ENCODE results near the gene FLVCR2. TPM values are rescaled to one million over a fixed set of nuclear protein-coding genes. Genes with fewer than 3 reads are reported as not detected.

FLVCR2 gene
- polyA plus RNA-seq, 1 experiment: 3.4 TPM

- no peak for DNase-seq (ENCODE audit: low read depth, low spot score)
- CTCF ChIA-PET: interaction anchor here (1.2 to 2.7 kb wide), 2 partner anchors 8 to 24 kb away, joined by 6 to 13 read pairs; no protein-coding TSS in a partner anchor
- H3K4me3 ChIP-seq (ENCODE audit: low read depth, low read length): no peak overlapping the region
- H3K27ac ChIP-seq (ENCODE audit: low read depth, low read length): no peak overlapping the region
- TF ChIP-seq, protein P1, sequence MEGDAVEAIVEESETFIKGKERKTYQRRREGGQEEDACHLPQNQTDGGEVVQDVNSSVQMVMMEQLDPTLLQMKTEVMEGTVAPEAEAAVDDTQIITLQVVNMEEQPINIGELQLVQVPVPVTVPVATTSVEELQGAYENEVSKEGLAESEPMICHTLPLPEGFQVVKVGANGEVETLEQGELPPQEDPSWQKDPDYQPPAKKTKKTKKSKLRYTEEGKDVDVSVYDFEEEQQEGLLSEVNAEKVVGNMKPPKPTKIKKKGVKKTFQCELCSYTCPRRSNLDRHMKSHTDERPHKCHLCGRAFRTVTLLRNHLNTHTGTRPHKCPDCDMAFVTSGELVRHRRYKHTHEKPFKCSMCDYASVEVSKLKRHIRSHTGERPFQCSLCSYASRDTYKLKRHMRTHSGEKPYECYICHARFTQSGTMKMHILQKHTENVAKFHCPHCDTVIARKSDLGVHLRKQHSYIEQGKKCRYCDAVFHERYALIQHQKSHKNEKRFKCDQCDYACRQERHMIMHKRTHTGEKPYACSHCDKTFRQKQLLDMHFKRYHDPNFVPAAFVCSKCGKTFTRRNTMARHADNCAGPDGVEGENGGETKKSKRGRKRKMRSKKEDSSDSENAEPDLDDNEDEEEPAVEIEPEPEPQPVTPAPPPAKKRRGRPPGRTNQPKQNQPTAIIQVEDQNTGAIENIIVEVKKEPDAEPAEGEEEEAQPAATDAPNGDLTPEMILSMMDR (IDR thresholded peaks at IDR 0.05; ENCODE audit: low read depth, low read length): no peak
- peaks cover 6% of the 10 kb centered on the region; the same call in 1 of the 2 replicates for H3K9me3 ChIP-seq (ENCODE audit: control insufficient read depth, insufficient read depth, low read length)
- peaks cover 6% of the 10 kb centered on the region for H3K27me3 ChIP-seq (ENCODE audit: control insufficient read depth, insufficient read depth, low read length)
- POLR2A ChIA-PET: no interaction called here
Observed at GRCh38 chr14:75553157-75553556, 25.3 kb upstream of the FLVCR2 start.

GRCh38 chr14:75553761-75554364, 24.6 kb upstream of the FLVCR2 start:
- TF ChIP-seq, protein P1 (IDR thresholded peaks at IDR 0.05; ENCODE audit: low read depth, low read length): no peak
- POLR2A ChIA-PET: no interaction called here
- Histone ChIP-seq H3K9me3 (ENCODE audit: control insufficient read depth, insufficient read depth, low read length) (peaks cover 7% of the 10 kb centered on the region; the same call in 1 of the 2 replicates), H3K4me3 (ENCODE audit: low read depth, low read length) (no peak overlapping the region), H3K27ac (ENCODE audit: low read depth, low read length) (no peak overlapping the region), H3K27me3 (ENCODE audit: control insufficient read depth, insufficient read depth, low read length) (peaks cover 6% of the 10 kb centered on the region)
- DNase-seq (ENCODE audit: low read depth, low spot score): no peak
- CTCF ChIA-PET: interaction anchor here (0.9 to 2.7 kb wide), 2 partner anchors 24 to 28 kb away, joined by 3 to 6 read pairs; no protein-coding TSS in a partner anchor

GRCh38 chr14:75554482-75554881, 23.9 kb upstream of the FLVCR2 start:
- POLR2A ChIA-PET: no interaction called here

GRCh38 chr14:75558440-75558839, 20.0 kb upstream of the FLVCR2 start:
- Histone ChIP-seq H3K27me3 (ENCODE audit: control insufficient read depth, insufficient read depth, low read length) (peaks cover 2% of the 10 kb centered on the region), H3K4me3 (ENCODE audit: low read depth, low read length) (no peak overlapping the region), H3K27ac (ENCODE audit: low read depth, low read length) (no peak overlapping the region), H3K9me3 (ENCODE audit: control insufficient read depth, insufficient read depth, low read length) (peaks cover 7% of the 10 kb centered on the region; the same call in 1 of the 2 replicates)
- ChIA-PET CTCF (no interaction called here), POLR2A (no interaction called here)
- DNase-seq (ENCODE audit: low read depth, low spot score): no peak
- TF ChIP-seq, protein P1 (IDR thresholded peaks at IDR 0.05; ENCODE audit: low read depth, low read length): no peak

More at GRCh38 chr14:75554482-75554881, 23.9 kb upstream of the FLVCR2 start:
- Histone ChIP-seq H3K27me3 (ENCODE audit: control insufficient read depth, insufficient read depth, low read length) (peaks cover 6% of the 10 kb centered on the region), H3K4me3 (ENCODE audit: low read depth, low read length) (no peak overlapping the region), H3K27ac (ENCODE audit: low read depth, low read length) (no peak overlapping the region), H3K9me3 (ENCODE audit: control insufficient read depth, insufficient read depth, low read length) (peaks cover 7% of the 10 kb centered on the region; the same call in 1 of the 2 replicates)
- CTCF ChIA-PET: interaction anchor here (0.9 to 2.7 kb wide), 2 partner anchors 23 to 28 kb away, joined by 3 to 6 read pairs; no protein-coding TSS in a partner anchor
- TF ChIP-seq, protein P1 (IDR thresholded peaks at IDR 0.05; ENCODE audit: low read depth, low read length): no peak
- DNase-seq (ENCODE audit: low read depth, low spot score): no peak

GRCh38 chr14:75559045-75559444, 19.4 kb upstream of the FLVCR2 start:
- no peak overlapping the region for H3K4me3 ChIP-seq (ENCODE audit: low read depth, low read length)
- peaks cover 6% of the 10 kb centered on the region for H3K27me3 ChIP-seq (ENCODE audit: control insufficient read depth, insufficient read depth, low read length)
- H3K9me3 ChIP-seq (ENCODE audit: control insufficient read depth, insufficient read depth, low read length): peaks cover 7% of the 10 kb centered on the region; the same call in 1 of the 2 replicates
- H3K27ac ChIP-seq (ENCODE audit: low read depth, low read length): no peak overlapping the region
- ChIA-PET CTCF (interaction anchor here (3.0 to 3.2 kb wide), 2 partner anchors 18 to 250 kb away, joined by 25 to 27 read pairs; no protein-coding TSS in a partner anchor), POLR2A (no interaction called here)
- TF ChIP-seq, protein P1 (IDR thresholded peaks at IDR 0.05; ENCODE audit: low read depth, low read length): no peak
- no peak for DNase-seq (ENCODE audit: low read depth, low spot score)
